GM06990 (cell line): Measurements from ENCODE around the gene PRKCA.
"Not testable (repeated sequence)": the region's sequence is repeated elsewhere in the genome, so short reads cannot be mapped to it uniquely, and the experiment has no call there.

ENCODE experiments used
- DNase-seq: peaks from one replicate; pipeline ENCODE4 v3.0.0-alpha.2; 2011; ENCODE audit not compliant: insufficient read length; ENCODE audit errors: extremely low read depth
- H3K27me3 ChIP-seq: replicated peaks from 2 replicates; pipeline ENCODE4 v1.6.0; 2011; ENCODE audit warnings: low read length; ENCODE audit not compliant: control insufficient read depth, insufficient read depth
- H3K36me3 ChIP-seq: 2 replicates; pipeline ENCODE4 v1.5.1; 2011; ENCODE audit warnings: low read length; ENCODE audit not compliant: control insufficient read depth, insufficient read depth
- H3K4me3 ChIP-seq: replicated peaks from 2 replicates; pipeline ENCODE4 v1.5.1; 2011; ENCODE audit warnings: low read depth, mild to moderate bottlenecking, control low read depth, low read length
- CTCF ChIP-seq: IDR thresholded peaks from 2 replicates; pipeline ENCODE4 v1.5.1; 2011; ENCODE audit warnings: low read length, control low read depth, mild to moderate bottlenecking, inconsistent platforms; ENCODE audit not compliant: insufficient read depth, poor library complexity, severe bottlenecking

The PRKCA gene

GRCh38 chr17:66290101-66290722 lies 12.2 kb upstream of the PRKCA start:
- no peak overlapping the region for H3K4me3 ChIP-seq
- DNase-seq: no peak
- TF ChIP-seq CTCF: peak; percentile 17
- no peaks in the 10 kb centered on the region; the same call in 1 of the 2 replicates for H3K27me3 ChIP-seq
- no peaks in the 10 kb centered on the region for H3K36me3 ChIP-seq

- Histone ChIP-seq H3K27me3 (no peaks in the 10 kb centered on the region; the same call in 1 of the 2 replicates), H3K36me3 (no peaks in the 10 kb centered on the region), H3K4me3 (no peak overlapping the region)
- no peak for TF ChIP-seq CTCF
- DNase-seq: no peak
Measured at GRCh38 chr17:66292353-66292752, 10.1 kb upstream of the PRKCA start.

- no peak for DNase-seq
- H3K4me3 ChIP-seq: no peak overlapping the region
- H3K36me3 ChIP-seq: no peaks in the 10 kb centered on the region
- 0 out of 2 replicates have a peak, but pooled peaks cover 2% of the 10 kb centered on the region for H3K27me3 ChIP-seq
- no peak for TF ChIP-seq CTCF
Measured at GRCh38 chr17:66296289-66296725, 6.1 kb upstream of the PRKCA start.

GRCh38 chr17:66297443-66297842 lies 5.0 kb upstream of the PRKCA start:
- H3K4me3 ChIP-seq, H3K27me3 ChIP-seq, H3K36me3 ChIP-seq, DNase-seq: not testable (repeated sequence)

GRCh38 chr17:66299711-66300110 lies 2.7 kb upstream of the PRKCA start:
- no peaks in the 10 kb centered on the region for H3K36me3 ChIP-seq
- DNase-seq: no peak
- H3K4me3 ChIP-seq: no peak overlapping the region
- TF ChIP-seq CTCF: no peak
- H3K27me3 ChIP-seq: peaks cover 3% of the 10 kb centered on the region; the same call in 1 of the 2 replicates

GRCh38 chr17:66300956-66301355 lies 1.5 kb upstream of the PRKCA start:
- Histone ChIP-seq H3K4me3 (no peak overlapping the region), H3K27me3 (peaks cover 3% of the 10 kb centered on the region; the same call in 1 of the 2 replicates), H3K36me3 (no peaks in the 10 kb centered on the region)
- no peak for DNase-seq
- TF ChIP-seq CTCF: no peak
